GM12891 (cell line): ENCODE data around the gene CNTLN.

ENCODE experiments used
- POLR2A ChIP-seq: IDR thresholded peaks from 2 replicates; pipeline ENCODE4 v1.6.1; 2011; ENCODE audit warnings: low read depth, low read length, control low read depth
- POU2F2 ChIP-seq: IDR thresholded peaks from 2 replicates; pipeline ENCODE4 v1.6.1; 2011; ENCODE audit warnings: low read depth, mild to moderate bottlenecking, control low read depth, low read length, moderate library complexity
- SPI1 ChIP-seq: IDR thresholded peaks from 2 replicates; pipeline ENCODE4 v1.6.1; 2011; ENCODE audit warnings: low read depth, low read length, control low read depth

GRCh38 chr9:17135295-17136160 lies 688 bp downstream of the CNTLN start:
- no peak for TF ChIP-seq SPI1
- peak; percentile 39; the same call in 1 of the 2 replicates for TF ChIP-seq POLR2A
- no peak for TF ChIP-seq POU2F2
